ENCODE data around the gene ZCCHC2. TPM values are rescaled to one million over a fixed set of nuclear protein-coding genes. Genes with fewer than 3 reads are reported as not detected.
A peak's percentile ranks its signal among the peaks of the same experiment; 100 is the strongest.

Gene ZCCHC2
- total RNA-seq, 4 donors from 2014 or later: 18.9 to 26.1 (median 23.8) TPM

- DNase-seq (ENCODE audit: extremely low spot score): no peak
- H3K4me1 ChIP-seq: no peaks in the 10 kb centered on the region
- no peak for TF ChIP-seq CTCF (IDR thresholded peaks at IDR 0.05)
- no peak for TF ChIP-seq EP300 (IDR thresholded peaks at IDR 0.05)
- no peak for TF ChIP-seq POLR2AphosphoS5 (IDR thresholded peaks at IDR 0.05)
- 79% methylated on average over 1 of the region's 1 CpG for WGBS
- intact Hi-C loops (cut with DNase I): no loop called here
- H3K27me3 ChIP-seq: no peaks in the 10 kb centered on the region
- no peak overlapping the region for H3K27ac ChIP-seq (replicated peaks in 1 of 4)
- H3K36me3 ChIP-seq: no peaks in the 10 kb centered on the region
- H3K9me3 ChIP-seq: peaks cover 0 to 40% (median 23%) of the 10 kb centered on the region in 4 donors
- no peak overlapping the region for H3K4me3 ChIP-seq
These were observed 10.3 kb upstream of the ZCCHC2 start for GRCh38 chr18:62512532-62512931.

GRCh38 chr18:62512996-62513395 is 9.8 kb upstream of the ZCCHC2 start:
- H3K27ac ChIP-seq (replicated peaks in 1 of 4): no peak overlapping the region
- DNase-seq (ENCODE audit: extremely low spot score): no peak
- H3K36me3 ChIP-seq: no peaks in the 10 kb centered on the region
- TF ChIP-seq POLR2AphosphoS5 (IDR thresholded peaks at IDR 0.05) (no peak), CTCF (IDR thresholded peaks at IDR 0.05) (no peak), EP300 (IDR thresholded peaks at IDR 0.05) (no peak), POLR2A (IDR thresholded peaks at IDR 0.05; ENCODE audit: low read depth) (no peak)
- H3K4me3 ChIP-seq: no peak overlapping the region
- intact Hi-C loops (cut with DNase I): no loop called here
- no peaks in the 10 kb centered on the region for H3K27me3 ChIP-seq
- WGBS: 80% methylated on average over 2 of the region's 2 CpGs
- H3K9me3 ChIP-seq: peaks cover 0 to 40% (median 23%) of the 10 kb centered on the region in 4 donors
- no peaks in the 10 kb centered on the region for H3K4me1 ChIP-seq

GRCh38 chr18:62514570-62514969 is 8.3 kb upstream of the ZCCHC2 start:
- intact Hi-C loops (cut with DNase I): no loop called here
- Histone ChIP-seq H3K4me1 (no peaks in the 10 kb centered on the region), H3K4me3 (no peak overlapping the region), H3K9me3 (peaks cover 0 to 40% (median 23%) of the 10 kb centered on the region in 4 donors), H3K36me3 (no peaks in the 10 kb centered on the region), H3K27ac (replicated peaks in 1 of 4) (no peak overlapping the region), H3K27me3 (no peaks in the 10 kb centered on the region)
- DNase-seq (ENCODE audit: extremely low spot score): no peak
- TF ChIP-seq POLR2A (IDR thresholded peaks at IDR 0.05; ENCODE audit: low read depth) (no peak), POLR2AphosphoS5 (IDR thresholded peaks at IDR 0.05) (no peak), CTCF (IDR thresholded peaks at IDR 0.05) (no peak), EP300 (IDR thresholded peaks at IDR 0.05) (no peak)

GRCh38 chr18:62516242-62516641 is 6.6 kb upstream of the ZCCHC2 start:
- H3K27ac ChIP-seq (replicated peaks in 1 of 4): no peak overlapping the region
- intact Hi-C loops (cut with DNase I): no loop called here
- H3K4me3 ChIP-seq: no peak overlapping the region
- no peak for DNase-seq (ENCODE audit: extremely low spot score)
- WGBS: 90% methylated on average over 1 of the region's 1 CpG
- no peaks in the 10 kb centered on the region for H3K27me3 ChIP-seq
- peaks cover 0 to 8% (median 2%) of the 10 kb centered on the region in 4 donors for H3K4me1 ChIP-seq
- peaks cover 0 to 39% (median 22%) of the 10 kb centered on the region in 4 donors for H3K9me3 ChIP-seq
- no peak for TF ChIP-seq POLR2A (IDR thresholded peaks at IDR 0.05; ENCODE audit: low read depth)
- no peaks in the 10 kb centered on the region for H3K36me3 ChIP-seq

- H3K36me3 ChIP-seq: no peaks in the 10 kb centered on the region
- DNase-seq (ENCODE audit: extremely low spot score): peak; percentile 60
- H3K4me3 ChIP-seq: no peak overlapping the region
- H3K4me1 ChIP-seq: peaks cover 6 to 17% (median 9%) of the 10 kb centered on the region in 4 donors
- whole genome bisulfite sequencing: 95% methylated on average over 9 of the region's 9 CpGs
- H3K27ac ChIP-seq (replicated peaks in 1 of 4): no peak overlapping the region
- H3K9me3 ChIP-seq: peaks cover 0 to 16% (median 7%) of the 10 kb centered on the region in 4 donors
- TF ChIP-seq CTCF (IDR thresholded peaks at IDR 0.05) (no peak), POLR2AphosphoS5 (IDR thresholded peaks at IDR 0.05) (no peak), POLR2A (IDR thresholded peaks at IDR 0.05; ENCODE audit: low read depth) (no peak), EP300 (IDR thresholded peaks at IDR 0.05) (no peak)
- no peaks in the 10 kb centered on the region for H3K27me3 ChIP-seq
- intact Hi-C loops (cut with DNase I): no loop called here
These were observed 4.1 kb upstream of the ZCCHC2 start for GRCh38 chr18:62518460-62519375.
